CD4-positive, alpha-beta T cell treated with Interleukin-17A for 4 hours (primary cell): Measurements from ENCODE around the gene CDK19.
"Not testable (repeated sequence)": the region's sequence is repeated elsewhere in the genome, so short reads cannot be mapped to it uniquely, and the experiment has no call there.

ENCODE experiments used
- DNase-seq: peaks from one replicate; pipeline ENCODE4 v3.0.0-alpha.2; 2020; ENCODE audit warnings: mixed read lengths

CDK19 gene

GRCh38 chr6:110815411-110816409 is at the start of gene CDK19:
CDK19 (minus strand) TSS chr6:110815469; CDS start chr6:110815136, 333 bp downstream.
- DNase-seq = peak; percentile 98

- no peak for DNase-seq
These were observed 49.6 kb upstream of the CDK19 start for GRCh38 chr6:110864824-110865223.

- no peak for DNase-seq
These were observed 44.1 kb upstream of the CDK19 start for GRCh38 chr6:110859335-110859792.

- no peak for DNase-seq
These were observed 43.4 kb upstream of the CDK19 start for GRCh38 chr6:110858562-110859214.

- no peak for DNase-seq
These were observed 42.7 kb upstream of the CDK19 start for GRCh38 chr6:110858016-110858415.

- DNase-seq = no peak
These were observed 41.0 kb upstream of the CDK19 start for GRCh38 chr6:110856296-110856695.

- DNase-seq = no peak
These were observed 38.6 kb upstream of the CDK19 start for GRCh38 chr6:110853754-110854477.

- no peak for DNase-seq
These were observed 37.5 kb upstream of the CDK19 start for GRCh38 chr6:110852773-110853172.

GRCh38 chr6:110849781-110850180 is 34.5 kb upstream of the CDK19 start:
- no peak for DNase-seq

- no peak for DNase-seq
These were observed 26.0 kb upstream of the CDK19 start for GRCh38 chr6:110841266-110841665.

GRCh38 chr6:110835751-110836150 is 20.5 kb upstream of the CDK19 start:
- not testable (repeated sequence) for DNase-seq

GRCh38 chr6:110833831-110834230 is 18.6 kb upstream of the CDK19 start:
- no peak for DNase-seq

- no peak for DNase-seq
These were observed 16.1 kb upstream of the CDK19 start for GRCh38 chr6:110831405-110831804.

GRCh38 chr6:110828396-110828795 is 13.1 kb upstream of the CDK19 start:
- no peak for DNase-seq

- no peak for DNase-seq
These were observed 11.2 kb upstream of the CDK19 start for GRCh38 chr6:110826236-110827129.

GRCh38 chr6:110823146-110823545 is 7.9 kb upstream of the CDK19 start:
- DNase-seq = no peak

- DNase-seq = no peak
These were observed 7.0 kb upstream of the CDK19 start for GRCh38 chr6:110822249-110822648.

- DNase-seq = no peak
These were observed 1.4 kb upstream of the CDK19 start for GRCh38 chr6:110816677-110817076.

GRCh38 chr6:110815015-110815410 is 256 bp downstream of the CDK19 start:
- DNase-seq = no peak

- peak; percentile 62 for DNase-seq
These were observed 911 bp downstream of the CDK19 start for GRCh38 chr6:110814102-110815014.
